CD4-positive, alpha-beta T cell treated with Interleukin-6 at 100 ng/mL for 8 hours (primary cell): ENCODE results near the gene HTRA2.
A peak's percentile ranks its signal among the peaks of the same experiment; 100 is the strongest.

Experiments
- DNase-seq: peaks from one replicate; pipeline ENCODE4 v3.0.0-alpha.2; 2020; ENCODE audit warnings: mixed read lengths, low spot score

Gene HTRA2

GRCh38 chr2:74542978-74543377, 13.2 kb downstream of the HTRA2 start:
- DNase-seq, result no peak

GRCh38 chr2:74544634-74545033, 14.9 kb downstream of the HTRA2 start:
- no peak for DNase-seq

- no peak for DNase-seq
These were observed 16.3 kb downstream of the HTRA2 start for GRCh38 chr2:74546004-74546403.

- no peak for DNase-seq
These were observed 18.7 kb downstream of the HTRA2 start for GRCh38 chr2:74548285-74548899.

- no peak for DNase-seq
These were observed 19.4 kb downstream of the HTRA2 start for GRCh38 chr2:74548900-74549826.

GRCh38 chr2:74550231-74550630, 20.5 kb downstream of the HTRA2 start:
- DNase-seq, result no peak

GRCh38 chr2:74551530-74551929, 21.8 kb downstream of the HTRA2 start:
- DNase-seq, result no peak

GRCh38 chr2:74551942-74552913, 22.5 kb downstream of the HTRA2 start:
- DNase-seq, result no peak

- no peak for DNase-seq
These were observed 23.4 kb downstream of the HTRA2 start for GRCh38 chr2:74552914-74553811.

GRCh38 chr2:74553892-74554819, 24.4 kb downstream of the HTRA2 start, which contains the start of the genes DOK1 and LOXL3:
Gene DOK1 (plus strand): TSS chr2:74554720. CDS start chr2:74554755, 35 bp downstream.
Gene LOXL3 (minus strand): TSS chr2:74553942. CDS start chr2:74552634, 1,308 bp downstream.
- peak; percentile 77 for DNase-seq

GRCh38 chr2:74554820-74555531, 25.2 kb downstream of the HTRA2 start:
- peak; percentile 27 for DNase-seq

GRCh38 chr2:74555610-74556103, 25.9 kb downstream of the HTRA2 start:
- DNase-seq, result no peak

- DNase-seq, result no peak
These were observed 26.4 kb downstream of the HTRA2 start for GRCh38 chr2:74556159-74556558.

GRCh38 chr2:74556831-74557370, 27.2 kb downstream of the HTRA2 start:
- DNase-seq, result no peak

- no peak for DNase-seq
These were observed 28.8 kb downstream of the HTRA2 start for GRCh38 chr2:74558284-74559230.

GRCh38 chr2:74559912-74560311, 30.2 kb downstream of the HTRA2 start:
- no peak for DNase-seq

GRCh38 chr2:74560591-74560990, 30.9 kb downstream of the HTRA2 start:
- DNase-seq, result no peak
